Measurements from ENCODE around the gene SMCO1. TPM values are rescaled to one million over a fixed set of nuclear protein-coding genes. Genes with fewer than 3 reads are reported as not detected.
"Not testable (repeated sequence)": the region's sequence is repeated elsewhere in the genome, so short reads cannot be mapped to it uniquely, and the experiment has no call there.

Gene SMCO1
- total RNA-seq, 1 donor from 2014 or later: not detected

GRCh38 chr3:196472286-196472685 is 42.9 kb downstream of the SMCO1 start:
- Mint-ChIP-seq H3K27ac (ENCODE audit: unreplicated experiment) (no peak overlapping the region), H3K4me3 (ENCODE audit: unreplicated experiment) (no peak overlapping the region), H3K4me1 (ENCODE audit: unreplicated experiment) (no peaks in the 10 kb centered on the region), H3K36me3 (ENCODE audit: low read depth, unreplicated experiment) (peaks cover 11% of the 10 kb centered on the region), H3K9me3 (ENCODE audit: unreplicated experiment) (no peaks in the 10 kb centered on the region), H3K27me3 (ENCODE audit: unreplicated experiment) (no peaks in the 10 kb centered on the region)
- DNase-seq (ENCODE audit: low spot score): no peak
- no peak for TF ChIP-seq CTCF (IDR thresholded peaks at IDR 0.05; ENCODE audit: unreplicated experiment)

- Mint-ChIP-seq H3K4me3 (ENCODE audit: unreplicated experiment) (no peak overlapping the region), H3K27ac (ENCODE audit: unreplicated experiment) (no peak overlapping the region), H3K36me3 (ENCODE audit: low read depth, unreplicated experiment) (peaks cover 11% of the 10 kb centered on the region), H3K4me1 (ENCODE audit: unreplicated experiment) (no peaks in the 10 kb centered on the region), H3K27me3 (ENCODE audit: unreplicated experiment) (no peaks in the 10 kb centered on the region), H3K9me3 (ENCODE audit: unreplicated experiment) (no peaks in the 10 kb centered on the region)
- no peak for TF ChIP-seq CTCF (IDR thresholded peaks at IDR 0.05; ENCODE audit: unreplicated experiment)
- no peak for DNase-seq (ENCODE audit: low spot score)
These were observed 43.6 kb downstream of the SMCO1 start for GRCh38 chr3:196471551-196471950.

- H3K36me3 Mint-ChIP-seq (ENCODE audit: low read depth, unreplicated experiment); H3K27ac Mint-ChIP-seq (ENCODE audit: unreplicated experiment); H3K4me1 Mint-ChIP-seq (ENCODE audit: unreplicated experiment); H3K27me3 Mint-ChIP-seq (ENCODE audit: unreplicated experiment); H3K4me3 Mint-ChIP-seq (ENCODE audit: unreplicated experiment); H3K9me3 Mint-ChIP-seq (ENCODE audit: unreplicated experiment); DNase-seq (ENCODE audit: low spot score): not testable (repeated sequence)
These were observed 45.0 kb downstream of the SMCO1 start for GRCh38 chr3:196470182-196470581.

- DNase-seq (ENCODE audit: low spot score): no peak
- Mint-ChIP-seq H3K4me3 (ENCODE audit: unreplicated experiment) (no peak overlapping the region), H3K9me3 (ENCODE audit: unreplicated experiment) (no peaks in the 10 kb centered on the region), H3K27ac (ENCODE audit: unreplicated experiment) (no peak overlapping the region), H3K27me3 (ENCODE audit: unreplicated experiment) (peaks cover 3% of the 10 kb centered on the region), H3K4me1 (ENCODE audit: unreplicated experiment) (peaks cover 3% of the 10 kb centered on the region), H3K36me3 (ENCODE audit: low read depth, unreplicated experiment) (no peaks in the 10 kb centered on the region)
- no peak for TF ChIP-seq CTCF (IDR thresholded peaks at IDR 0.05; ENCODE audit: unreplicated experiment)
These were observed 51.3 kb downstream of the SMCO1 start for GRCh38 chr3:196463804-196464203.

GRCh38 chr3:196463478-196463756 is 51.7 kb downstream of the SMCO1 start:
- no peak for TF ChIP-seq CTCF (IDR thresholded peaks at IDR 0.05; ENCODE audit: unreplicated experiment)
- Mint-ChIP-seq H3K36me3 (ENCODE audit: low read depth, unreplicated experiment) (no peaks in the 10 kb centered on the region), H3K4me1 (ENCODE audit: unreplicated experiment) (peaks cover 3% of the 10 kb centered on the region), H3K4me3 (ENCODE audit: unreplicated experiment) (no peak overlapping the region), H3K27ac (ENCODE audit: unreplicated experiment) (no peak overlapping the region), H3K27me3 (ENCODE audit: unreplicated experiment) (peaks cover 3% of the 10 kb centered on the region), H3K9me3 (ENCODE audit: unreplicated experiment) (no peaks in the 10 kb centered on the region)
- no peak for DNase-seq (ENCODE audit: low spot score)

GRCh38 chr3:196462680-196463477 is 52.3 kb downstream of the SMCO1 start:
- not testable (repeated sequence) for DNase-seq (ENCODE audit: low spot score); H3K27me3 Mint-ChIP-seq (ENCODE audit: unreplicated experiment); H3K4me3 Mint-ChIP-seq (ENCODE audit: unreplicated experiment); H3K9me3 Mint-ChIP-seq (ENCODE audit: unreplicated experiment); H3K4me1 Mint-ChIP-seq (ENCODE audit: unreplicated experiment); H3K27ac Mint-ChIP-seq (ENCODE audit: unreplicated experiment); H3K36me3 Mint-ChIP-seq (ENCODE audit: low read depth, unreplicated experiment)

All from endothelial cell (in vitro differentiated cells).